Stimulated activated CD4-positive, alpha-beta T cell treated with anti-CD3 and anti-CD28 coated beads, TNF-alpha, amount 100 ng/mL, for 24 hours (primary cell): ENCODE data around the gene COL4A3.

ENCODE experiments used
- DNase-seq, 3 experiments: peaks; one replicate each; pipeline ENCODE4 v3.0.0-alpha.2; 2020; ENCODE audit warnings: low read depth in 3 of 3

Gene COL4A3

GRCh38 chr2:227287771-227288170 lies 123.3 kb downstream of the COL4A3 start:
- DNase-seq: no peak

GRCh38 chr2:227292314-227292713 lies 127.9 kb downstream of the COL4A3 start:
- DNase-seq: no peak

- no peak for DNase-seq
Measured at GRCh38 chr2:227293531-227293930, 129.1 kb downstream of the COL4A3 start.

- no peak for DNase-seq
Measured at GRCh38 chr2:227295806-227296205, 131.4 kb downstream of the COL4A3 start.

- DNase-seq: no peak
Measured at GRCh38 chr2:227296671-227297405, 132.4 kb downstream of the COL4A3 start.

- no peak for DNase-seq
Measured at GRCh38 chr2:227301523-227301922, 137.1 kb downstream of the COL4A3 start.

- no peak for DNase-seq
Measured at GRCh38 chr2:227308784-227309183, 144.4 kb downstream of the COL4A3 start.

GRCh38 chr2:227310756-227311110 lies 146.3 kb downstream of the COL4A3 start:
- no peak for DNase-seq

- DNase-seq: no peak
Measured at GRCh38 chr2:227311861-227312506, 147.6 kb downstream of the COL4A3 start.

- DNase-seq: no peak
Measured at GRCh38 chr2:227312579-227312978, 148.2 kb downstream of the COL4A3 start.

GRCh38 chr2:227313310-227313709 lies 148.9 kb downstream of the COL4A3 start:
- DNase-seq: no peak

GRCh38 chr2:227317834-227318233 lies 153.4 kb downstream of the COL4A3 start:
- DNase-seq: no peak

GRCh38 chr2:227320305-227321094 lies 156.1 kb downstream of the COL4A3 start:
- no peak for DNase-seq

GRCh38 chr2:227322530-227323205 lies 158.2 kb downstream of the COL4A3 start:
- no peak for DNase-seq

- no peak for DNase-seq
Measured at GRCh38 chr2:227323818-227324217, 159.4 kb downstream of the COL4A3 start.

- no peak for DNase-seq
Measured at GRCh38 chr2:227324642-227324994, 160.2 kb downstream of the COL4A3 start.

- DNase-seq: peak; percentile 88 to 93 (median 92)
Measured at GRCh38 chr2:227324995-227325838, 160.8 kb downstream of the COL4A3 start, which contains the start of gene MFF. MFF (plus strand) TSS chr2:227325251; CDS start chr2:227330666, 5,415 bp downstream.

- DNase-seq: no peak
Measured at GRCh38 chr2:227325839-227326195, 161.4 kb downstream of the COL4A3 start.

GRCh38 chr2:227326783-227327182 lies 162.4 kb downstream of the COL4A3 start:
- no peak for DNase-seq

GRCh38 chr2:227335713-227336112 lies 171.3 kb downstream of the COL4A3 start:
- no peak for DNase-seq

GRCh38 chr2:227337442-227337841 lies 173.0 kb downstream of the COL4A3 start:
- no peak for DNase-seq
